ENCODE results near the gene IL10RA. TPM values are rescaled to one million over a fixed set of nuclear protein-coding genes. Genes with fewer than 3 reads are reported as not detected.
A peak's percentile ranks its signal among the peaks of the same experiment; 100 is the strongest.

The IL10RA gene
- total and polyA plus RNA-seq, 5 experiments from 2014 or later = 99.2 to 217 (median 185) TPM

GRCh38 chr11:117979481-117980211 is 6.5 kb upstream of the IL10RA start:
- H3K9me3 Mint-ChIP-seq = peaks cover 0 to 11% (median 0%) of the 10 kb centered on the region in 9 donors
- DNase-seq (no peak), ATAC-seq (peak; percentile 45 to 67)
- peaks cover 38 to 87% (median 69%) of the 10 kb centered on the region in 4 donors for H3K4me1 Mint-ChIP-seq
- peaks cover 0 to 4% (median 0%) of the 10 kb centered on the region in 3 donors for H3K36me3 Mint-ChIP-seq
- peak overlapping the region; percentile 24 to 91 (median 74) for H3K27ac Mint-ChIP-seq
- peak overlapping the region; percentile 2 to 67 (median 41) for H3K4me3 Mint-ChIP-seq
- H3K27me3 Mint-ChIP-seq = no peaks in the 10 kb centered on the region
- POLR2A ChIA-PET = interaction anchor here (0.7 to 9.0 kb wide), 14 partner anchors 8 to 156 kb away, joined by 3 to 163 read pairs (median 6); partner anchors contain the start of genes FXYD2 and IL10RA

- Mint-ChIP-seq H3K27me3 (no peaks in the 10 kb centered on the region), H3K4me3 (peak overlapping the region in 7 of 10 donors; percentile 2 to 56 (median 52)), H3K4me1 (peaks cover 43 to 89% (median 73%) of the 10 kb centered on the region in 4 donors), H3K36me3 (peaks cover 0 to 4% (median 0%) of the 10 kb centered on the region in 3 donors), H3K27ac (peak overlapping the region in 8 of 10 donors; percentile 44 to 91 (median 78)), H3K9me3 (peaks cover 0 to 11% (median 0%) of the 10 kb centered on the region in 9 donors)
- POLR2A ChIA-PET = interaction anchor here (0.7 to 9.0 kb wide), 9 partner anchors 8 to 72 kb away, joined by 3 to 163 read pairs (median 4); partner anchors contain the start of gene IL10RA
- ATAC-seq (no peak), DNase-seq (no peak)
These were observed 5.9 kb upstream of the IL10RA start for GRCh38 chr11:117980280-117980679.

- DNase-seq = no peak
- Mint-ChIP-seq H3K4me3 (no peak overlapping the region), H3K27me3 (no peaks in the 10 kb centered on the region), H3K9me3 (peaks cover 0 to 9% (median 0%) of the 10 kb centered on the region in 9 donors), H3K27ac (peak overlapping the region in 3 of 10 donors; percentile 81 to 91 (median 85)), H3K36me3 (peaks cover 0 to 4% (median 0%) of the 10 kb centered on the region in 3 donors), H3K4me1 (peaks cover 43 to 88% (median 71%) of the 10 kb centered on the region in 4 donors)
- ATAC-seq = no peak
- POLR2A ChIA-PET = interaction anchor here (0.9 to 9.0 kb wide), 7 partner anchors 7 to 72 kb away, joined by 3 to 163 read pairs (median 4); partner anchors contain the start of gene IL10RA
These were observed 5.5 kb upstream of the IL10RA start for GRCh38 chr11:117980720-117981119.

GRCh38 chr11:117983163-117983475 is 3.1 kb upstream of the IL10RA start:
- Mint-ChIP-seq H3K27me3 (no peaks in the 10 kb centered on the region), H3K36me3 (peaks cover 5 to 11% (median 8%) of the 10 kb centered on the region in 3 donors), H3K4me3 (no peak overlapping the region), H3K9me3 (peaks cover 0 to 2% (median 0%) of the 10 kb centered on the region in 9 donors), H3K27ac (peak overlapping the region in 9 of 10 donors; percentile 32 to 96 (median 67)), H3K4me1 (peaks cover 42 to 78% (median 64%) of the 10 kb centered on the region in 4 donors)
- DNase-seq (no peak), ATAC-seq (no peak)
- POLR2A ChIA-PET = interaction anchor here (0.5 to 32.2 kb wide), 7 partner anchors 10 to 629 kb away, joined by 3 to 721 read pairs (median 9); no protein-coding TSS in a partner anchor

- peak overlapping the region; percentile 4 to 97 (median 92) for H3K4me3 Mint-ChIP-seq
- POLR2A ChIA-PET = interaction anchor here (0.7 to 32.2 kb wide), 4 partner anchors 9 to 63 kb away, joined by 3 to 721 read pairs (median 451); no protein-coding TSS in a partner anchor
- H3K27ac Mint-ChIP-seq = peak overlapping the region; percentile 79 to 99 (median 92)
- peaks cover 9 to 25% (median 19%) of the 10 kb centered on the region in 3 donors for H3K36me3 Mint-ChIP-seq
- ATAC-seq = no peak
- DNase-seq = no peak
- no peaks in the 10 kb centered on the region for H3K27me3 Mint-ChIP-seq
- H3K9me3 Mint-ChIP-seq = peaks cover 0 to 2% (median 0%) of the 10 kb centered on the region in 9 donors
- peaks cover 45 to 84% (median 70%) of the 10 kb centered on the region in 4 donors for H3K4me1 Mint-ChIP-seq
These were observed 1.7 kb upstream of the IL10RA start for GRCh38 chr11:117984476-117984875.

GRCh38 chr11:117986981-117987574 is 884 bp downstream of the IL10RA start:
- H3K27me3 Mint-ChIP-seq = no peaks in the 10 kb centered on the region
- peaks cover 42 to 86% (median 78%) of the 10 kb centered on the region in 4 donors for H3K4me1 Mint-ChIP-seq
- peaks cover 17 to 51% (median 42%) of the 10 kb centered on the region in 3 donors for H3K36me3 Mint-ChIP-seq
- peak; percentile 27 to 89 (median 74) for DNase-seq
- POLR2A ChIA-PET = interaction anchor here (0.6 to 32.2 kb wide), 17 partner anchors 10 to 179 kb away, joined by 3 to 721 read pairs (median 4); no protein-coding TSS in a partner anchor
- H3K9me3 Mint-ChIP-seq = peaks cover 0 to 2% (median 0%) of the 10 kb centered on the region in 9 donors
- peak overlapping the region; percentile 89 to 98 (median 92) for H3K27ac Mint-ChIP-seq
- peak overlapping the region; percentile 88 to 98 (median 93) for H3K4me3 Mint-ChIP-seq
- ATAC-seq = peak; percentile 66 to 72

- H3K4me3 Mint-ChIP-seq = peak overlapping the region; percentile 88 to 98 (median 93)
- H3K27me3 Mint-ChIP-seq = no peaks in the 10 kb centered on the region
- H3K36me3 Mint-ChIP-seq = peaks cover 22 to 75% (median 57%) of the 10 kb centered on the region in 3 donors
- DNase-seq = no peak
- no peak for ATAC-seq
- POLR2A ChIA-PET = interaction anchor here (0.5 to 32.2 kb wide), 6 partner anchors 12 to 58 kb away, joined by 3 to 721 read pairs (median 174); no protein-coding TSS in a partner anchor
- H3K27ac Mint-ChIP-seq = peak overlapping the region; percentile 75 to 98 (median 88)
- peaks cover 0 to 2% (median 0%) of the 10 kb centered on the region in 9 donors for H3K9me3 Mint-ChIP-seq
- peaks cover 46 to 88% (median 86%) of the 10 kb centered on the region in 4 donors for H3K4me1 Mint-ChIP-seq
These were observed 3.3 kb downstream of the IL10RA start for GRCh38 chr11:117989351-117990102.

- POLR2A ChIA-PET = interaction anchor here (19.3 to 32.2 kb wide), 3 partner anchors 16 to 56 kb away, joined by 309 to 721 read pairs (median 631); no protein-coding TSS in a partner anchor
- peak overlapping the region; percentile 79 to 96 (median 86) for H3K27ac Mint-ChIP-seq
- H3K36me3 Mint-ChIP-seq = peaks cover 23 to 100% (median 77%) of the 10 kb centered on the region in 3 donors
- no peak for DNase-seq
- H3K4me3 Mint-ChIP-seq = peak overlapping the region; percentile 75 to 98 (median 86)
- no peak for ATAC-seq
- H3K4me1 Mint-ChIP-seq = peaks cover 43 to 96% (median 90%) of the 10 kb centered on the region in 4 donors
- H3K27me3 Mint-ChIP-seq = no peaks in the 10 kb centered on the region
- H3K9me3 Mint-ChIP-seq = no peaks in the 10 kb centered on the region
These were observed 5.9 kb downstream of the IL10RA start for GRCh38 chr11:117992136-117992535.

- POLR2A ChIA-PET = interaction anchor here (19.3 to 32.2 kb wide), 3 partner anchors 15 to 55 kb away, joined by 309 to 721 read pairs (median 631); no protein-coding TSS in a partner anchor
- Mint-ChIP-seq H3K27ac (peak overlapping the region; percentile 79 to 96 (median 86)), H3K9me3 (no peaks in the 10 kb centered on the region), H3K27me3 (no peaks in the 10 kb centered on the region), H3K4me1 (peaks cover 43 to 96% (median 89%) of the 10 kb centered on the region in 4 donors), H3K4me3 (peak overlapping the region; percentile 55 to 97 (median 81)), H3K36me3 (peaks cover 24 to 100% (median 77%) of the 10 kb centered on the region in 3 donors)
- DNase-seq = no peak
- ATAC-seq = no peak
These were observed 6.4 kb downstream of the IL10RA start for GRCh38 chr11:117992620-117993019.

GRCh38 chr11:117993988-117994745 is 8.0 kb downstream of the IL10RA start:
- Mint-ChIP-seq H3K27me3 (no peaks in the 10 kb centered on the region), H3K9me3 (no peaks in the 10 kb centered on the region), H3K4me1 (peaks cover 48 to 96% (median 86%) of the 10 kb centered on the region in 4 donors), H3K4me3 (peak overlapping the region in 7 of 10 donors; percentile 26 to 85 (median 60)), H3K27ac (peak overlapping the region; percentile 73 to 96 (median 86)), H3K36me3 (peaks cover 26 to 100% (median 69%) of the 10 kb centered on the region in 3 donors)
- DNase-seq (no peak), ATAC-seq (no peak)
- POLR2A ChIA-PET = interaction anchor here (0.7 to 32.2 kb wide), 8 partner anchors 1 to 53 kb away, joined by 3 to 721 read pairs (median 156); partner anchors contain the start of gene IL10RA

- H3K36me3 Mint-ChIP-seq = peaks cover 19 to 97% (median 63%) of the 10 kb centered on the region in 3 donors
- no peaks in the 10 kb centered on the region for H3K9me3 Mint-ChIP-seq
- peak overlapping the region; percentile 7 to 96 (median 84) for H3K27ac Mint-ChIP-seq
- peaks cover 43 to 93% (median 86%) of the 10 kb centered on the region in 4 donors for H3K4me1 Mint-ChIP-seq
- POLR2A ChIA-PET = interaction anchor here (0.8 to 32.2 kb wide), 5 partner anchors 0 to 52 kb away, joined by 3 to 721 read pairs (median 631); partner anchors contain the start of gene IL10RA
- H3K4me3 Mint-ChIP-seq = no peak overlapping the region
- H3K27me3 Mint-ChIP-seq = no peaks in the 10 kb centered on the region
- no peak for ATAC-seq
- DNase-seq = no peak
These were observed 9.3 kb downstream of the IL10RA start for GRCh38 chr11:117995472-117995871.

Data from naive thymus-derived CD8-positive, alpha-beta T cell (primary cell).